ENCODE data around the gene SRGAP3. TPM values are rescaled to one million over a fixed set of nuclear protein-coding genes. Genes with fewer than 3 reads are reported as not detected.
A peak's percentile ranks its signal among the peaks of the same experiment; 100 is the strongest.

The SRGAP3 gene
- total RNA-seq, 1 experiment from 2014 or later = 3.0 TPM

- in situ Hi-C loops (cut with HindIII; ENCODE audit: low pct_unique_long_range_greater_than_20kb, low sequenced_read_pairs) = loop anchor here (25.0 kb wide), 1 partner anchor 337 kb away; no protein-coding TSS in a partner anchor
- no peak for DNase-seq (ENCODE audit: low read depth, low spot score)
Observed at GRCh38 chr3:8975081-8976020, 274.1 kb downstream of the SRGAP3 start.

DNA sequence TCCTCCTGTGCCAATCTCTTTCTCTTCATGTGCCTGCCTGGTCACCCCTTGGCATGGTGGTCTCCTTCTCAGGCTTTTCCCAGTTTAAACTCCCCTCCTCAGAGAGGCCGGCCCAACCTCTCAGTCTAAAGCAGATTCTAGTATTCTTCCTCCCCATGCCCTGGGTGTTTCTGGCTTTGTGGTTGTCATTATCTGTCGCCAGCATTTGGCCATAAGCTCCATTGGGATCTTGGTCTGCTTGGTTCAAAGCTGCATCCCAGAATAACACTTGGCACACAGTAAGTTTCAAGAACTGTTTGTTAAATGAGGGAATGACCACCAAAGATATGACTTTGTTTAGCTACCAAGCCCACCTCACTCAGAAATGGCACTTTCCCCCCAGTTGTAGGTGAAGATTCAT is 275.0 kb downstream of the SRGAP3 start:
- in situ Hi-C loops (cut with HindIII; ENCODE audit: low pct_unique_long_range_greater_than_20kb, low sequenced_read_pairs) = no loop called here
- no peak for DNase-seq (ENCODE audit: low read depth, low spot score)

- DNase-seq (ENCODE audit: low read depth, low spot score) = peak; percentile 58
- in situ Hi-C loops (cut with HindIII; ENCODE audit: low pct_unique_long_range_greater_than_20kb, low sequenced_read_pairs) = no loop called here
Observed at GRCh38 chr3:8972639-8973038, 276.8 kb downstream of the SRGAP3 start.

DNA sequence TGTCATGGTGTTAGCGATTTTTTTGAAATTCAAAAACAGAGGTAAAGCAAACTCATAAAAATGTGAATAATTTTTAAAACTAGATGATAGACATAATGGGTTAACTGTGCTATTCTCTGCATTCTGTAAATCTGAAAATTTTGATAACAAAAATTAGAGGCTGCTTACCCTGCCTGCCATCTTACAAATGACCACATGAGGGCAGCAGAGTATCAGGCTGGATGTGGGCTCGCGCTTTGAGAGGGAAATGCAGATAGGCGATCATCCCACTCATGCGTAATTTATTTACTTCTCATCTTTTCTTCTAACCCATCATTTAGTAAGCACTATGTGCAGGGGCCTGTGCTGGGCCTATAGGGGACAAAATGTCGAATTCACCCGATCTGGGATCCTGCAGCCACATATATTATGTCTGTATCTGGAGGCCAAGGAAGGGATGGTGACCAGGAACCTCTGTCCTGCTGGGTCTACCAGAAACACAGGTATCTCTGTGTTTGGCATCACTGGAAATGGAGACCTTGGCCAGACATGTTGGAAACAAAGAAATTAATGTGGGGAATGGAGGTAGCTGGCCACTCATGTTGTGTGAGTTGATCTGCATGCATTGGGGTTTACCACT is 278.4 kb downstream of the SRGAP3 start:
- in situ Hi-C loops (cut with HindIII; ENCODE audit: low pct_unique_long_range_greater_than_20kb, low sequenced_read_pairs) = no loop called here
- peak; percentile 69 for DNase-seq (ENCODE audit: low read depth, low spot score)

- in situ Hi-C loops (cut with HindIII; ENCODE audit: low pct_unique_long_range_greater_than_20kb, low sequenced_read_pairs) = no loop called here
- no peak for DNase-seq (ENCODE audit: low read depth, low spot score)
Observed at GRCh38 chr3:8969241-8969640, 280.2 kb downstream of the SRGAP3 start.

DNA sequence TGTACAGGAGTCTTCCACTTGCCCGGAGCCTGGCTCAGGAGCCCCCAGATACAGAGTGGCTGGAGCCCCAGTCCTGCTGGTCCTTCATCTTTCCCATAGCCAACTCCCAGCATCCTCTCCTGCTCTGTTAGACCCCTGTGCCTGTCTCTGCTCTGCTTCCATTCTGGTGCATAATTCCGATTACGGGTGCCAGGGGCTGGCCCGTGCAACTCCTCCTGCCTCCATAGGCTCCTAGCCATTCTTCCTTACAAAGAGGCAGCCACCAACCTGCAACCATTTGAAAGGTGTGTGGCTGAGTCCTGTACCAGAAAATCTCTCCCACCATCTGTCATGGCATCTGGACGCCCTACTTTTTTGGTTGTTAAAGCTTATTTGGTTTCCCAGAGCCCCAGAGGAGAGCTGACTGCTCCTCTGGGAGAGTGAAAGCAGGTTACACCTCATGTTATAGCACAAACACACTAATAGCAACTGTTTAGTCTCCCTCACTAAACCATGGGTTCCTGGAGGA is 281.0 kb downstream of the SRGAP3 start:
- in situ Hi-C loops (cut with HindIII; ENCODE audit: low pct_unique_long_range_greater_than_20kb, low sequenced_read_pairs) = no loop called here
- DNase-seq (ENCODE audit: low read depth, low spot score) = no peak

DNA sequence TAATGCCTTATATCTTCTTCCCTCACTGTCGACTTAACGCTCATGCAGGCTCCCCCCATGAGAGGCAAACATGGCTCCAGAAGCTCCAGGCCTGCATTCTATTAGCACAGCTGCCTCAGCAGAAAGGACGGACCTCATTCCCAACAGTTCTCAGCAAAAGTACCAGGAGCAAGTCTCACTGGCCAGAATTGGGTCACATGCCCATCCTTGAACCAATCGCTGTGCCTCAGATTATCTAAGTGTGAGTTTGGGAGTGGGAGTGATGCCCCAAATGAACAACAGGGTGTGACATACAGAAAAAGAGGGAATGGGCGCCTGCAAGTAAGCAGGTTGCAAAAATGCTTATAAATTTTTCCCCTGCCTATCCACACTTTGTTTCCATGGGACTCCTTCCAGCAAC is 281.9 kb downstream of the SRGAP3 start:
- no peak for DNase-seq (ENCODE audit: low read depth, low spot score)
- in situ Hi-C loops (cut with HindIII; ENCODE audit: low pct_unique_long_range_greater_than_20kb, low sequenced_read_pairs) = no loop called here

- in situ Hi-C loops (cut with HindIII; ENCODE audit: low pct_unique_long_range_greater_than_20kb, low sequenced_read_pairs) = no loop called here
- no peak for DNase-seq (ENCODE audit: low read depth, low spot score)
Observed at GRCh38 chr3:8966820-8967348, 282.6 kb downstream of the SRGAP3 start.

- in situ Hi-C loops (cut with HindIII; ENCODE audit: low pct_unique_long_range_greater_than_20kb, low sequenced_read_pairs) = no loop called here
- DNase-seq (ENCODE audit: low read depth, low spot score) = no peak
Observed at GRCh38 chr3:8966150-8966819, 283.2 kb downstream of the SRGAP3 start.

DNA sequence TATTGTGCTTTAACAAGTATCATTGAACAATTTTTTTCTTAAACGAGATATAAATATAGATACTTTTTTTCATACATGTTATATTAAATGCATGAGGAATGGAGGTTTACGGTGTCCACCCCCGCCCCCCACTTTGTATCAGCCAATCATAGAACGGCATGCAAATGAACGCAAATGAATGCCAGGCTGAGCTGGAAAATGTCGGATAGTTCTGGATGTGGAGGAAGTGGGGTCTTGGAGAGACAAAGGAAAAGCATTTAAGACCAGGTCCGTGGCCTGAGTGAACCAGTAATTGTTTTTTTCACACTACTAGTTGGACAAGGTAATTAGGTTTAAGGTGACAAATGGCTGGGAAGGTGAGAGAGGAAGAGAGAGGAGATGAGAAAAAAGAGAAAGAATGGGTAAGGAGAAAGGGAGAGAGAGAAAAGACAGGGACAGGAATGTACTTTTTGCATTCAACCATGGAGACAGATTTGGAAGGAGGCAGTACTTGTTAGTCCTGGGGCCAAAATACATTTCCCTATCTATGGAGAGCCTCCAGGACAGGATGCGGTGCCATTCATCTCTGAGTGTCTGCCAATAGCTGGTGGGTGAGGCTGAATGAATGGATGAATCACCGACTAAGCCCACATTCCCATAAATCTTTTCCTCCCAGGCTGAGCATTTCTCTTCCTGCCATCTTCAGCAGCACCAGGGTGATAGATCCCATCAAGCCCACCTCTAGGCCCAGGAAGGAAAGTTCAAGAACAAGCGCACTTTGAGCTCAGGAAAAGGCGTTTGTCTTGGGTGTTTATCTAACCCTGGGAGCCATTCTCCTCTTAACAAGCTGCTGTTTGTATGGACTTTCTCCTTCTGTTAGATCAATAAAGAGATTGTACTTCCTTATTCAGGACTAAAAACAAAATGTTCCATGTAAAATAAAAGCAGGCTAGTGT is 284.7 kb downstream of the SRGAP3 start:
- DNase-seq (ENCODE audit: low read depth, low spot score) = peak; percentile 36

GRCh38 chr3:8963137-8963853 is 286.2 kb downstream of the SRGAP3 start, which contains the start of gene RAD18:
Gene RAD18, minus strand, starts transcription at chr3:8963472. Its CDS starts 87 bp downstream, at chr3:8963385.
- DNase-seq (ENCODE audit: low read depth, low spot score) = peak; percentile 91
- in situ Hi-C loops (cut with HindIII; ENCODE audit: low pct_unique_long_range_greater_than_20kb, low sequenced_read_pairs) = no loop called here

More for the DNA sequence above, 284.7 kb downstream of the SRGAP3 start:
- in situ Hi-C loops (cut with HindIII; ENCODE audit: low pct_unique_long_range_greater_than_20kb, low sequenced_read_pairs) = no loop called here

DNA sequence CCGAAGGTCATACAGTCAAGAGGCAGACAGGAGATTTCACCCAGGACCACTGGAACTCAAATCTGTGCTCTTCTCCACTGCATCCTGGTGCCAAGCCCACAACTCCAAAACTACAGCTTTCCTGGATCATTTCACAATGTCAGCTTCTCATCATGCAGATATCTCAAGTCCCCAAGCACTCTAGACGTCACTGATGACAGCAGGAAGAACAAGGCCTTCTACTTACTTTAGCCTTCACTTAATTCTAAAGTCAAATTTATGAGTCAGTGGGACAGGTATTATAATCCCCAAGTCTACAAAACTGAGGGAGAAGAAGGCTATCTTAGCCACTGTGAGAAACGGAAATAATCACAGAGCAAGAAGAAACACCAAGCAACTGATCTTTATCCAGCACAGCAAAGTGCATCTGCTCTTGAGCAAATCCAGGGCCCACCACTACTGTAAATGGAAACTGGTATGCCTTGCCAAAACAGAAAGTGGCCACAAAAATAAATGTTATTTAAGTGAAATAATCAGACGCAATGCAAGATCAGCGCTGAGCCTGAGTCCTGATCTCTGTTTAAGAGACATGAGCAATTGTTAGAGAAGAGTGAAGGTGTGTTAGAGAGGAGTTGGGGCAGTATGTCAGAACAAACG is 287.1 kb downstream of the SRGAP3 start:
- in situ Hi-C loops (cut with HindIII; ENCODE audit: low pct_unique_long_range_greater_than_20kb, low sequenced_read_pairs) = no loop called here
- DNase-seq (ENCODE audit: low read depth, low spot score) = no peak

DNA sequence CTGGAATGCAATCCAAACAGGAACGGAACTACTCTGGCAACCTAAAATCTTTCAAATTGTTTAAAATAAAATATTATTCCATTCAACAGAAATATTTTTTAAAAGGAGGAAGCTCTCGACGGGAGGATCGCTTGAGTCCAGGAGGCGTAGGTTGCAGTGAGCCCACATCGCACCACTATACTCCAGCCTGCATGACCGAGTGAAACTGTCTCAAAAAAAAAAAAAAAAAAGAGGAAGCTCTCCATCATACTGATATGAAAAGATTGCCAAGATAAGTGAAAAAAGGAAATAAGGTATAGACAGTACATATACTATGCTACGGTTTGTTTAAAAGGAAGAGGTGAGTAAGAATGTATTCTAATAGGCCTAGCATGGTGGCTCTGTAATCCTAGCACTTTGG is 289.8 kb downstream of the SRGAP3 start:
- in situ Hi-C loops (cut with HindIII; ENCODE audit: low pct_unique_long_range_greater_than_20kb, low sequenced_read_pairs) = no loop called here
- no peak for DNase-seq (ENCODE audit: low read depth, low spot score)

GRCh38 chr3:8954938-8955763 is 294.3 kb downstream of the SRGAP3 start:
- DNase-seq (ENCODE audit: low read depth, low spot score) = no peak
- in situ Hi-C loops (cut with HindIII; ENCODE audit: low pct_unique_long_range_greater_than_20kb, low sequenced_read_pairs) = no loop called here

DNA sequence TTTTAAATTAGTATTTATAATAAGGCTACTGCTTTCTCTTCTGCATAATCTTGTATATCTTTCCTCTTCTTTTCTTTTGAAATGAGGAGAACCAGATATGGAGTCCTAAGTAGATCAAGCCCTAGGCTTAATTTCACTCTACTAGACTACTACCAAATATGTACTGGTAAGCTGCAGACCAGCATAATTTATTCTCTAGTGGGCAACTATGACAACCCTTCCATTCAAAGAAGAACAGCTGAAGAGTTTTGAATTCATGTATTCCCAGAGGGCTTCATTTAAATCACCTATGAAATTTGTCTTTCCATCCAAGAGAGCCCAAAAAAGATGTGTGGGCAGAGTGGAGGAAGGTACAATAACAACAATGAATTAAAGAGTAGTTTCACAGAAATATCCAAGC is 296.1 kb downstream of the SRGAP3 start:
- DNase-seq (ENCODE audit: low read depth, low spot score) = no peak
- in situ Hi-C loops (cut with HindIII; ENCODE audit: low pct_unique_long_range_greater_than_20kb, low sequenced_read_pairs) = no loop called here

All from SK-MEL-5 (cell line).